Measurements from ENCODE around the gene USP31. TPM values are rescaled to one million over a fixed set of nuclear protein-coding genes. Genes with fewer than 3 reads are reported as not detected.

USP31 gene
- total RNA-seq, 4 donors from 2014 or later = 6.0 to 8.3 (median 7.1) TPM

DNA sequence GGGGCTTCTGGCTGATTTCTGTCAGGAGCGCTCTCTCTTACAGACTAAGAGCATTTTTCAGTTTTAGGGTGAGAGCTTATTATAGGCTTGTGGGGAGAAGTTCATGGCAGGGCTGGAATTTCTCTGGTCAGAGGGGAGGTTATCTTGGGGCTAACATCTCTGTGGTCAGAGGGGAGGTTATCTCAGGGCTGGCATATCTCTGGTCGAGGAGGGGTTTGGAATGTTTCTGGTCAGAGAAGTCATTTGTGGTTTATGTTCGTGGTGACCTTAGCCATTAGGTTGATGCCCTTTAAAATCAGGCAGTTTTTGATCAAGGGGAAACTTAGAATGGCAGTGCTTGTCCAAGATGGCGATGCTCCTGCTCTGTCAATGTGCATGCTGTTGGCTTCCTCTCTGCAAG, 10.8 kb upstream of the USP31 start:
- Histone ChIP-seq H3K9me3 (no peaks in the 10 kb centered on the region), H3K27ac (no peak overlapping the region), H3K36me3 (no peaks in the 10 kb centered on the region), H3K4me3 (no peak overlapping the region), H3K27me3 (peaks cover 18% of the 10 kb centered on the region), H3K4me1 (no peaks in the 10 kb centered on the region)
- intact Hi-C loops (cut with DNase I; ENCODE audit: low total_unique reads) (no loop called here), in situ Hi-C loops (cut with MboI; ENCODE audit: low pct_ligation_motif_present in 1 of 4, low pct_unique_long_range_greater_than_20kb in 1 of 4, low sequenced_read_pairs in 3 of 4) (no loop called here)
- WGBS, 2 donors (ENCODE audit: low coverage in 1 of 2) = 70% methylated on average over 4 of the region's 4 CpGs; no CpG with 5 or more reads in 1 of the 2 donors
- no peak for TF ChIP-seq EP300 (IDR thresholded peaks at IDR 0.05; ENCODE audit: low read depth)
- TF ChIP-seq POLR2AphosphoS5 (IDR thresholded peaks at IDR 0.05) = no peak
- no peak for TF ChIP-seq POLR2A (IDR thresholded peaks at IDR 0.05)
- TF ChIP-seq, protein P1, sequence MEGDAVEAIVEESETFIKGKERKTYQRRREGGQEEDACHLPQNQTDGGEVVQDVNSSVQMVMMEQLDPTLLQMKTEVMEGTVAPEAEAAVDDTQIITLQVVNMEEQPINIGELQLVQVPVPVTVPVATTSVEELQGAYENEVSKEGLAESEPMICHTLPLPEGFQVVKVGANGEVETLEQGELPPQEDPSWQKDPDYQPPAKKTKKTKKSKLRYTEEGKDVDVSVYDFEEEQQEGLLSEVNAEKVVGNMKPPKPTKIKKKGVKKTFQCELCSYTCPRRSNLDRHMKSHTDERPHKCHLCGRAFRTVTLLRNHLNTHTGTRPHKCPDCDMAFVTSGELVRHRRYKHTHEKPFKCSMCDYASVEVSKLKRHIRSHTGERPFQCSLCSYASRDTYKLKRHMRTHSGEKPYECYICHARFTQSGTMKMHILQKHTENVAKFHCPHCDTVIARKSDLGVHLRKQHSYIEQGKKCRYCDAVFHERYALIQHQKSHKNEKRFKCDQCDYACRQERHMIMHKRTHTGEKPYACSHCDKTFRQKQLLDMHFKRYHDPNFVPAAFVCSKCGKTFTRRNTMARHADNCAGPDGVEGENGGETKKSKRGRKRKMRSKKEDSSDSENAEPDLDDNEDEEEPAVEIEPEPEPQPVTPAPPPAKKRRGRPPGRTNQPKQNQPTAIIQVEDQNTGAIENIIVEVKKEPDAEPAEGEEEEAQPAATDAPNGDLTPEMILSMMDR (IDR thresholded peaks at IDR 0.05) = no peak
- no peak for DNase-seq

DNA sequence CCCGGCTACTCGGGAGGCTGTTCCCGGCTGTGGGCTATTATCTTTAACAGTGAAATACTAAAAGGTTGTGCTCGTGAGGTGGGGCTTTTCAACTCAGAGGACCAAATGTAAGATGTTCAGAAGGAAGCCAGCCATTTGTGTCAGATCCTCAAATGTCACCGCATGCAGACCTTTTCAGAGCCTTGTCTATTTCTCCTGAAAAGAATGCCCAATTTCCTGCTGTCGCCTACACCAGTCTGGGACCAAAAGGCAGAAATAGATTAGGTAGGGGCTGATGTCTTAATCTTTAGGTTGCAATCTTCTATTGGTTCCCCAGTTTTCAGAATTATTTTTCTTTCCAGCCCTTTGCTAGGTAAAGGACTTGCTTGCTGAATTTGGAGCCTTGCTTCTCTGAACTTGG, 8.9 kb upstream of the USP31 start:
- Histone ChIP-seq H3K27me3 (peaks cover 24% of the 10 kb centered on the region), H3K27ac (no peak overlapping the region), H3K4me3 (no peak overlapping the region), H3K4me1 (no peaks in the 10 kb centered on the region), H3K36me3 (no peaks in the 10 kb centered on the region), H3K9me3 (no peaks in the 10 kb centered on the region)
- DNase-seq = no peak
- TF ChIP-seq POLR2A (IDR thresholded peaks at IDR 0.05) (no peak), EP300 (IDR thresholded peaks at IDR 0.05; ENCODE audit: low read depth) (no peak), POLR2AphosphoS5 (IDR thresholded peaks at IDR 0.05) (no peak)
- TF ChIP-seq, protein P1 (IDR thresholded peaks at IDR 0.05) = no peak
- intact Hi-C loops (cut with DNase I; ENCODE audit: low total_unique reads) (no loop called here), in situ Hi-C loops (cut with MboI; ENCODE audit: low pct_ligation_motif_present in 1 of 4, low pct_unique_long_range_greater_than_20kb in 1 of 4, low sequenced_read_pairs in 3 of 4) (no loop called here)
- WGBS, 2 donors (ENCODE audit: low coverage in 1 of 2) = 89 to 98% methylated on average over 3 to 6 of the region's 6 CpGs

DNA sequence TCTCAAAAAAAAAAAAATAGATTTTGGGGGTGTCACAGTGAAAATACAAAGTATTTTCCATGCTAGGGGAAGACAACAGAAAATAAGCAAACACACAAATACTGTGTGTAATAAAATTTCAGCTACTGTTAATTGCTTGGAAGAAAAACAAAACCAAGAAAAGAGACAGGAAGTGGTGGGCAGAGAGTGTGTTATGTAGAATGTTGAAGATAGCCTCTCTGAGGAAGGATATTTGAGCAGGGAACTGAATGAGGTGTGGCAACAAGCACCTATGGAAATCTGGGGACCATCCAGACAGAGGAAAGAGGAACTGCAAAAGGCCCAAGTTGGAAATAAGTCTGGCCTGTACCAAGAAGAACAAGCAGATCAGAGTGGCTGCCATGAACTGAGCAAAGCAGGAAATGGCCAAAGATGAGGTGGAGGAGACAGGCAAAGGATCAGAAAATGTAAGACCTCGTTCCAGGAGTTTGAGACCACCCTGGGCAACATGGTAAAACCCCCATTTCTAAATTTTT, 7.8 kb upstream of the USP31 start:
- TF ChIP-seq EP300 (IDR thresholded peaks at IDR 0.05; ENCODE audit: low read depth) (no peak), POLR2A (IDR thresholded peaks at IDR 0.05) (no peak), POLR2AphosphoS5 (IDR thresholded peaks at IDR 0.05) (no peak)
- TF ChIP-seq, protein P1 (IDR thresholded peaks at IDR 0.05) = no peak
- 50 to 65% methylated on average over 1 of the region's 1 CpG for WGBS, 2 donors (ENCODE audit: low coverage in 1 of 2)
- in situ Hi-C loops (cut with MboI; ENCODE audit: low pct_ligation_motif_present in 1 of 4, low pct_unique_long_range_greater_than_20kb in 1 of 4, low sequenced_read_pairs in 3 of 4) = no loop called here
- Histone ChIP-seq H3K27ac (no peak overlapping the region), H3K36me3 (no peaks in the 10 kb centered on the region), H3K4me3 (no peak overlapping the region), H3K4me1 (no peaks in the 10 kb centered on the region), H3K27me3 (peaks cover 20% of the 10 kb centered on the region), H3K9me3 (no peaks in the 10 kb centered on the region)
- DNase-seq = no peak
- intact Hi-C loops (cut with DNase I; ENCODE audit: low total_unique reads) = no loop called here

DNA sequence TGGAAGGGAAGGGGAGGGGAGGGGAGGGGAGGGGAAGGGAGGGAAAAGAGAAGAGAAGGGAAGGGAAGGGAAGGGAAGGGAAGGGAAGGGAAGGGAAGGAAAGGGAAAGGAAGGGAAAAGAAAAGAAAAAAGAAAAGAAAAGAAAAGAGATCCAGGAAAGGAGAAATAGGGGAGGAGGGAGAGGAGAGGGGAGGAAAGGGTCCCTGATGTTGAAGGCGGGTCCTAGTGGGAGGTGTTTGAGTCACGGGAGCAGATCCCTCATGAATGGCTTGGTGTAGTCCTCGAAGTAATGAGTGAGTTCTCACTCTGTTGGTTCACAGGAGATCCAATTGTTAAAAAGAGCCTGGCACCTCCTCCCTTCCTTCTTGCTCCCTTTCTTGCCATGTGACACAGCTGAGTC, 6.9 kb upstream of the USP31 start:
- WGBS, 2 donors (ENCODE audit: low coverage in 1 of 2) = 54 to 82% methylated on average over 3 of the region's 3 CpGs
- Histone ChIP-seq H3K36me3 (no peaks in the 10 kb centered on the region), H3K9me3 (no peaks in the 10 kb centered on the region), H3K27ac (no peak overlapping the region), H3K4me3 (no peak overlapping the region), H3K4me1 (no peaks in the 10 kb centered on the region), H3K27me3 (peaks cover 20% of the 10 kb centered on the region)
- intact Hi-C loops (cut with DNase I; ENCODE audit: low total_unique reads) = no loop called here
- in situ Hi-C loops (cut with MboI; ENCODE audit: low pct_ligation_motif_present in 1 of 4, low pct_unique_long_range_greater_than_20kb in 1 of 4, low sequenced_read_pairs in 3 of 4) = no loop called here
- no peak for DNase-seq
- TF ChIP-seq, protein P1 (IDR thresholded peaks at IDR 0.05) = no peak
- TF ChIP-seq POLR2AphosphoS5 (IDR thresholded peaks at IDR 0.05) (no peak), POLR2A (IDR thresholded peaks at IDR 0.05) (no peak), EP300 (IDR thresholded peaks at IDR 0.05; ENCODE audit: low read depth) (no peak)
